DND-41 (cell line): ENCODE results near the gene ANTXR2.
"Not testable (repeated sequence)": the region's sequence is repeated elsewhere in the genome, so short reads cannot be mapped to it uniquely, and the experiment has no call there.

Source experiments
- ATAC-seq: fragments of 200-7000 bp; cut with Tn5 transposase; 3 replicates; pipeline ENCODE4 v1.9.1; 2021; ENCODE audit warnings: low read depth; ENCODE audit not compliant: insufficient read depth
- DNase-seq: peaks from one replicate; pipeline ENCODE4 v3.0.0-alpha.2; 2020
- H2AFZ ChIP-seq: 2 replicates; pipeline ENCODE4 v1.6.0; 2012; ENCODE audit warnings: low read depth, low read length
- H3K27ac ChIP-seq: 2 replicates; pipeline ENCODE4 v1.5.1; 2012; ENCODE audit warnings: low read length, inconsistent platforms
- H3K27me3 ChIP-seq: fragments of 200-600 bp; sonication (generic); 2 replicates; pipeline ENCODE4 v1.6.0; 2012; ENCODE audit warnings: low read length, mild to moderate bottlenecking, inconsistent platforms; ENCODE audit not compliant: insufficient read depth, poor library complexity
- H3K36me3 ChIP-seq: 2 replicates; pipeline ENCODE4 v1.5.1; 2012; ENCODE audit warnings: low read length, inconsistent platforms; ENCODE audit not compliant: insufficient read depth
- H3K4me1 ChIP-seq: 2 replicates; pipeline ENCODE4 v1.5.1; 2012; ENCODE audit warnings: mild to moderate bottlenecking, low read length; ENCODE audit not compliant: insufficient read depth
- H3K4me2 ChIP-seq: 2 replicates; pipeline ENCODE4 v1.6.0; 2012; ENCODE audit warnings: mild to moderate bottlenecking, moderate library complexity, low read length, inconsistent platforms; ENCODE audit not compliant: insufficient read depth
- H3K4me3 ChIP-seq, 2 experiments: fragments of 200-600 bp in 1 of 2; shearing (Covaris generic) in 1 of 2; 2 replicates each; pipeline ENCODE4 v1.5.1; 2012 to 2016; ENCODE audit warnings: inconsistent platforms in 2 of 2, low read length in 2 of 2, mild to moderate bottlenecking in 2 of 2, low read depth in 1 of 2, moderate library complexity in 1 of 2
- H3K79me2 ChIP-seq: 2 replicates; pipeline ENCODE4 v1.6.0; 2012; ENCODE audit warnings: low read length, inconsistent platforms; ENCODE audit not compliant: insufficient read depth
- H3K9ac ChIP-seq: 2 replicates; pipeline ENCODE4 v1.6.0; 2012; ENCODE audit warnings: low read depth, mild to moderate bottlenecking, inconsistent platforms, low read length, moderate library complexity
- H3K9me3 ChIP-seq: 2 replicates; pipeline ENCODE4 v1.5.1; 2012; ENCODE audit warnings: low read length, moderate library complexity, mild to moderate bottlenecking, inconsistent platforms; ENCODE audit not compliant: insufficient read depth, severe bottlenecking
- H4K20me1 ChIP-seq: 2 replicates; pipeline ENCODE4 v1.6.0; 2012; ENCODE audit warnings: low read length; ENCODE audit not compliant: insufficient read depth
- EZH2 ChIP-seq: IDR thresholded peaks from 3 replicates; pipeline ENCODE4 v1.6.1; 2012; ENCODE audit warnings: borderline replicate concordance, low read depth, mild to moderate bottlenecking, moderate library complexity, low read length, inconsistent platforms; ENCODE audit not compliant: severe bottlenecking
- TF ChIP-seq, protein P1 (sequence below): IDR thresholded peaks from 2 replicates; pipeline ENCODE4 v1.5.1; 2012; ENCODE audit warnings: borderline replicate concordance, low read length, moderate library complexity, mild to moderate bottlenecking; ENCODE audit not compliant: poor library complexity, severe bottlenecking; ENCODE audit errors: extremely low read depth

ANTXR2 gene

DNA sequence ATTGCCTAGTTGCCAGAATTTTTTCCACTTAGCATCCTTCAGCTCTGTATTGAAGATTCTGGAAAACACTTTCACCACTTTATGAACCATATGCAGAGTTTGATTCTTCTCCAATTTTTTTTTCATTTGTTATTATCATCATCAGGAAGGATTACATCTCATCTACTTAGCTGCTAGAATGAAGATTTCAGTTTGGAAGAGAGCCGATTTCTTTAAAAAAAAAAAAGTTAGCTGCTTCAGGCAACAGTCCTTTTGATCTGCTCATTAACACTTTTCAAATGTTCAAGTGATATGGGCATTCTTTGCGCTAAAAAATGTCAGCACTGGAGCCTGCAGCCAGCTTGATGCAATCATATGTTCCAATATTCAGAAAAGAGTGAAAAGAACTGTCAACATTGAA, 76.2 kb downstream of the ANTXR2 start:
- DNase-seq (peak; percentile 47), ATAC-seq (peak; percentile 59; the same call in 2 of the 3 replicates)
- H3K27me3 ChIP-seq = no peaks in the 10 kb centered on the region
- H3K27ac ChIP-seq = peak overlapping the region; percentile 79
- peaks cover 26% of the 10 kb centered on the region for H3K79me2 ChIP-seq
- peaks cover 49% of the 10 kb centered on the region for H3K4me1 ChIP-seq
- peak overlapping the region; percentile 71 for H3K4me2 ChIP-seq
- H2AFZ ChIP-seq = peak overlapping the region; percentile 20
- TF ChIP-seq, protein P1, sequence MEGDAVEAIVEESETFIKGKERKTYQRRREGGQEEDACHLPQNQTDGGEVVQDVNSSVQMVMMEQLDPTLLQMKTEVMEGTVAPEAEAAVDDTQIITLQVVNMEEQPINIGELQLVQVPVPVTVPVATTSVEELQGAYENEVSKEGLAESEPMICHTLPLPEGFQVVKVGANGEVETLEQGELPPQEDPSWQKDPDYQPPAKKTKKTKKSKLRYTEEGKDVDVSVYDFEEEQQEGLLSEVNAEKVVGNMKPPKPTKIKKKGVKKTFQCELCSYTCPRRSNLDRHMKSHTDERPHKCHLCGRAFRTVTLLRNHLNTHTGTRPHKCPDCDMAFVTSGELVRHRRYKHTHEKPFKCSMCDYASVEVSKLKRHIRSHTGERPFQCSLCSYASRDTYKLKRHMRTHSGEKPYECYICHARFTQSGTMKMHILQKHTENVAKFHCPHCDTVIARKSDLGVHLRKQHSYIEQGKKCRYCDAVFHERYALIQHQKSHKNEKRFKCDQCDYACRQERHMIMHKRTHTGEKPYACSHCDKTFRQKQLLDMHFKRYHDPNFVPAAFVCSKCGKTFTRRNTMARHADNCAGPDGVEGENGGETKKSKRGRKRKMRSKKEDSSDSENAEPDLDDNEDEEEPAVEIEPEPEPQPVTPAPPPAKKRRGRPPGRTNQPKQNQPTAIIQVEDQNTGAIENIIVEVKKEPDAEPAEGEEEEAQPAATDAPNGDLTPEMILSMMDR = no peak
- no peak for TF ChIP-seq EZH2
- H3K4me3 ChIP-seq = peak overlapping the region; percentile 4 to 39; a peak in 3 of 4 replicates
- H3K36me3 ChIP-seq = peaks cover 8% of the 10 kb centered on the region; the same call in 1 of the 2 replicates
- H3K9ac ChIP-seq = peak overlapping the region; percentile 49
- no peaks in the 10 kb centered on the region for H4K20me1 ChIP-seq
- H3K9me3 ChIP-seq = peaks cover 1% of the 10 kb centered on the region

DNA sequence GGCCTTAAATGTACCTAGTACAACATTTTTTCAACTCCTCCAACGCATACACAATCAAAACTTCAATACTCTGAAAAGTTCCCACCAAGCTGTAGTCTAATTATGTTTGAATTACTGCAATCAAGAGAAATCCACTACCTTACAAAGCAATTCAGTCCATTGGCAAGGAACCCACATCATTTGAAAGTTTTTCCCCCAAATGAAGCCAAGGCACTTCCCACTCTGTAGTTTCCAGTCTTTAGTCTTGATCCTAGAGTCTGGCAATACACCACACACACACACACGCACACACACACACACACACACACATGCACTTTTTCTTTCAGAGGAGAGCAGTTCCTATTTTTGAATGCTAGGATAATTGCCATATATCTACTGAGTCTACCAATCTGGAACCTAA, 79.6 kb downstream of the ANTXR2 start:
- Histone ChIP-seq H3K9ac (no peak overlapping the region), H3K79me2 (peaks cover 43% of the 10 kb centered on the region), H3K4me3 (no peak overlapping the region), H3K27ac (no peak overlapping the region), H2AFZ (no peak overlapping the region), H3K36me3 (peaks cover 12% of the 10 kb centered on the region; the same call in 1 of the 2 replicates), H3K9me3 (peaks cover 5% of the 10 kb centered on the region), H3K4me1 (peaks cover 30% of the 10 kb centered on the region), H3K27me3 (no peaks in the 10 kb centered on the region), H3K4me2 (no peak overlapping the region), H4K20me1 (no peaks in the 10 kb centered on the region)
- TF ChIP-seq, protein P1 = no peak
- TF ChIP-seq EZH2 = no peak
- ATAC-seq (no peak), DNase-seq (no peak)

DNA sequence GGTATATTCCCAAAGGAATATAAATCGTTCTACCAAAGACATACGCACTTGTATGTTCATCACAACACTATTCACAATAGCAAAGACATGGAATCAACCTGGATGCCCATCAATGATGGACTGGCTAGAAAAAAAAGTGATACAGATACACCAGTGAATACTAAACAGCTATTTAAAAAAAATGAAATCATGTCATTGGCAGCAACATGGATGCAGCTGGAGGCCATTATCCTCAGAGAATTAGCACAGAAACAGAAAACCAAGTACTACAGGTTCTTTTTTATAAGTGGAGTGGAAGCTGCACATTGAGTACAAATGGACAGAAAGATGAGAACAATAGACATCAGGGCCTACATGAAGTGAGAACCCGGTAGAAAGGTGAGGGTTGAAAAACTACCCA, 81.4 kb downstream of the ANTXR2 start:
- Histone ChIP-seq H3K4me1 (peaks cover 11% of the 10 kb centered on the region), H3K27ac (no peak overlapping the region), H3K4me3 (no peak overlapping the region), H3K27me3 (no peaks in the 10 kb centered on the region), H3K4me2 (no peak overlapping the region), H3K9ac (no peak overlapping the region), H3K36me3 (peaks cover 15% of the 10 kb centered on the region; the same call in 1 of the 2 replicates), H2AFZ (no peak overlapping the region), H3K9me3 (peaks cover 5% of the 10 kb centered on the region), H4K20me1 (no peaks in the 10 kb centered on the region), H3K79me2 (peaks cover 48% of the 10 kb centered on the region)
- no peak for TF ChIP-seq EZH2
- TF ChIP-seq, protein P1 = no peak
- ATAC-seq (no peak), DNase-seq (no peak)

DNA sequence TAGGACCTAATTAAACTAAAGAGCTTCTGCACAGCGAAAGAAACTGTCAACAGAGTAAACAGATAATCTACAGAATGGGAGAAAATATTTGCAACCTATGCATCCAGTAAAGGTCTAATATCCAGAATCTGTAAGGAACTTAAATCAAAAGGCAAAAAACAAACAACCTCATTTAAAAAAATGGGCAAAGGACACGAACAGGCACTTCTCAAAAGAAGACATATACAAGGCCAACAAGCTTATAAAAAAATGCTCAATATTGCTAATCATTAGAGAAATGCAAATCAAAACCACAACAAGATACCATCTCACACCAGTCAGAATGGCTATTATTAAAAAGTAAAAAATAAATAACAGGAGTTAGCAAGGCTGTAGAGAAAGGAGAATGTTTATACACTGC, 81.9 kb downstream of the ANTXR2 start:
- not testable (repeated sequence) for H4K20me1 ChIP-seq, ATAC-seq, H3K27ac ChIP-seq, H3K9ac ChIP-seq, H2AFZ ChIP-seq, H3K4me3 ChIP-seq, H3K4me2 ChIP-seq, H3K4me1 ChIP-seq, H3K27me3 ChIP-seq, H3K9me3 ChIP-seq, DNase-seq
- H3K79me2 ChIP-seq = peaks cover 53% of the 10 kb centered on the region
- peaks cover 15% of the 10 kb centered on the region; the same call in 1 of the 2 replicates for H3K36me3 ChIP-seq
